G401.6 (cell line): ENCODE results near the gene ACIN1.

Experiments
- FAIRE-seq: peaks from 2 replicates; lab custom pipeline; 2012; peaks lifted over from hg19 to GRCh38; lab: Jason Lieb, UNC

ACIN1 gene

DNA sequence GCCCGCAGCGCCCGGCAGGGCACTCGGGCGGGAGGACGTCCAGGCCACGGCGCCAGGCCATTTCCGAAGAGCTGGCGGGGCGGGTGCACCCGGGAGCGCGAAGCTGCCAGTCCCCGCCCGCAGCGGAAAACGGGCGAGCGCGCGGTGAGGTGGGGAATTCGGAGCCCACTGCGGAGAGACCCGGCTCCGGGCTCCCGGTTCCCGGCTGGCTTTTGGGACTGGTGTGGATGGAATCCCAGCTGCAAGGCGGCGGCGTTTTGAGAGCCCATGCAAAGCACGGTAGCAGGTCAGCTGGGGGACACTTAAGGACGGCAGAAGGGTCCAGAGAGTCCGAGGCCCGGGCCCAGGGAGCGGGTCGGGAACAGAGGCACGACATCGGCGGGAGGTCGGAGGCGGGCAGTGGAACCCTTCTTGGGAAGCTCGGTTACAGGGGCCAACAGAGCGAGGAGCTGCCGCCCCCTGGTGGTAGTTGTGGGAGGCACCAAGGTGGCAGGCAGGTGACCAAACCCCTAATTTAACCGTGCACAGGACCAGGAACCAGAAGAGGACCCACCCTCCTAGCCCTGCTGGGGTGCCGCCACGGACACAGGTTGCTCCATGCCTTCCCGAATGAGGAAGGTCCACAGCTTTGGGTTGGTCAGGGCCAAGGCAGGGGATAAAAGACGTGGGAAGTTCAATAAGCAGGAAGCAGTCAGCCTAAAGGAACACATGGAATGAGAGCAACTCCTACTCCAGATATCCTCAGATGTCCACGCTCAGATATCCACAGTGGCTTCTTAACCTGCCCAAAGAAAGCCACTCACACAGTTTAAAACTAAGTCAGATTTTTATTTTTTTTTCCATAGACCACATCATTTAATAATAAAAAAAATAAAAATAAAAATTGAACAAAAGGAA, 36.9 kb downstream of the ACIN1 start:
- FAIRE-seq: peak; percentile 42

- FAIRE-seq: no peak
These were observed 37.8 kb downstream of the ACIN1 start, which contains the start of gene CDH24 for GRCh38 chr14:23056956-23057756. CDH24 (minus strand) TSS chr14:23057520; CDS start chr14:23055733, 1,787 bp downstream.

- no peak for FAIRE-seq
These were observed 38.6 kb downstream of the ACIN1 start for GRCh38 chr14:23056145-23056955.

GRCh38 chr14:23055621-23056144, 39.3 kb downstream of the ACIN1 start:
- FAIRE-seq: no peak

- no peak for FAIRE-seq
These were observed 39.8 kb downstream of the ACIN1 start for GRCh38 chr14:23055147-23055550.

DNA sequence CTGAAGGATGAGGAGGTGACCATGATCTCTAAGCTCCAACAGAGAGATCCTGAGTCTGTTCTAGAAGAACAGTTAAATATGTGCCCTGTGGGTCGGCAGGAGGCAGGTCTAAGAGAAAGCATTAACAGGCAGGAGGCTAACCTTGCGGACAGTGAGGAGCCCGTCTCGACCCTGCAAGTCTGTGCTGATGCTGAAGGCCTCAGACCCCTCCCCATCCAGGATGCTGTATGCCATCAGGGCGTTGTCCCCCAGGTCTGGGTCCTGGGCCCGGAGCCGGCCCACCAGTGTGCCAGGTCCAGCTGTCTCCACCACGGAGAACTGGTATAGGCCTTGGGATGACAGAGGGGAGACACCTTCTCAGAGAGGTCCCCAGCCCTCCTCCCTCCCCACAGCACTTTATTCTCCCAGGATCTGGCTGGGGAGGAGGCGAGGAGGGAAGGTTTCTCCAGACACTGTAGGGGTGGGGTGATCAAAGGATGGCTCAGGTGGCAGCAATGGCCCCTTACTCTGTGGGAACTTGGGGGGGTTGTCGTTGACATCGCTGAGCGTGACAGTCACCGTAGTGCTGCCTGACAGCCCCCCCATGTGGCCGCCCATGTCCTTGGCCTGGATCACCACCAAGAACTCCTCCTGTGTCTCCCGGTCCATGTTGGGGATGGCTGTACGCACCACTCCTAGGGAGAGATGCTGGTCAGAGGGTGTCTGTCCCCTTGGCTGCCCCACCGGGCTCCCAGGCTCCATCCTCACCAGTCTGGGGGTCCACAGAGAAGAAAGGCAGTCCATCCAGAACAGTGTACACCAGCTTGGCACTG, 40.7 kb downstream of the ACIN1 start:
- no peak for FAIRE-seq

GRCh38 chr14:23053426-23053825, 41.5 kb downstream of the ACIN1 start:
- FAIRE-seq: no peak

- FAIRE-seq: no peak
These were observed 42.3 kb downstream of the ACIN1 start for GRCh38 chr14:23052671-23053070.

DNA sequence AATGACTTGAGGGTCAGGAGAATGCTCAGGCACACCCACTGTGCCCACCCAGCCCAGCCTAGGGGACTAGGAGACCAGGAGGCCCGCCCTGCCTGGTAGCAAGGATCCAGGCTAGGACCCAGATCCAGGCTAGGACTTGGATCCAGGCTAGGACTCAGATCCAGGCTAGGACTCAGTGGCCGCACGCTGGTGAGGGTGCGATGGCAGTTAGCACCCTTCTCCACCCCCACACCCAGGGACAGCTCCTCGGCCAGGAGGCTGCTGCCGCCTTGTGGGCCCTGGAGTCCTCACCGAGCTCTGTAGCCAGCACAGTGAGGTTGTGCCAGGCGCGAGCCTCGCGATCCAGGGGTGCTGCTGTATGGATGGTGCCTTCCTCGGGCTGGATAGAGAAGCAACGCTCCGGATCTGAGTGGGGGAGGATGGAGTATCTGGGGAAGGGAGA, 42.7 kb downstream of the ACIN1 start:
- FAIRE-seq: no peak

DNA sequence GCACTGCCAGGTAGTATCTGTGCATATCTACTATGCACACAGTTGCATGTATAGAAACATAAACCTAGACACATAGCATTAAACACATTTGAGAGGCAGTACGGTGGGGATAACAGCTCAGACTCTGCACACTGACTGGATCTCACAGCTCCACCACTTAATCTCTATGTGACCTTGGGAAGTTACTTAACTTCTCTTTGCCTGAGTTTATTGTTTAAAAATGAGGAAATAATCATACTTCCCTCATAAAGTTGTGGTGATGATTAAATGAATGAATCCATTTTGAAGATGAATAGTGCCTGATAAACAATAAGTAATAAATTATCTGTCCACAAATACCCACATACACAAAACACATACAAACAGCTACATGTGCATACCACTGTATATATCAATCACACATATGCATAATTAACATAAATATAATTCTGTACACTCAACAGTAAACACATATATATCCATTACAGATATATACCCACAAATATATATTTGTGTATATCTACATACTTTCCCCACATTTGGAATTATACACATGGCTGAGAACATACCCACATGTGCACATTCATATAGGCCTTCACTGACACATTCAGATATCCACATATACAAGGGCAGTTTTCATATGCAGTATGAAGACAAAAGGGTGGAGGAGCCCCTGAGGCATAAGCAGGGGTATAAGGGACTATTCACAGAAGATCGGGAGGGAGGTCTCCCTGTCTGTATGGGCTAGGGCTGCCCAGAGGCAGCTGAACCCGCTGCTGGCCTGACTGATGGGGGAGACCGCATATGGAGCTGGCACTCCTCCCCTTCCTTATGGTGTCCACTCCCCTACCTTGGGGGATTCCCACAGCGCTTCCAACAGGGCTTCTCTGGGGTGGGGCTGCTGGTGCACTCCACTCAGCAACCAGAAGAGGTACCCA, 43.5 kb downstream of the ACIN1 start:
- FAIRE-seq: no peak

- no peak for FAIRE-seq
These were observed 45.9 kb downstream of the ACIN1 start for GRCh38 chr14:23049011-23049410.

GRCh38 chr14:23047751-23048693, 46.9 kb downstream of the ACIN1 start:
- FAIRE-seq: no peak

GRCh38 chr14:23047034-23047634, 47.8 kb downstream of the ACIN1 start:
- no peak for FAIRE-seq

DNA sequence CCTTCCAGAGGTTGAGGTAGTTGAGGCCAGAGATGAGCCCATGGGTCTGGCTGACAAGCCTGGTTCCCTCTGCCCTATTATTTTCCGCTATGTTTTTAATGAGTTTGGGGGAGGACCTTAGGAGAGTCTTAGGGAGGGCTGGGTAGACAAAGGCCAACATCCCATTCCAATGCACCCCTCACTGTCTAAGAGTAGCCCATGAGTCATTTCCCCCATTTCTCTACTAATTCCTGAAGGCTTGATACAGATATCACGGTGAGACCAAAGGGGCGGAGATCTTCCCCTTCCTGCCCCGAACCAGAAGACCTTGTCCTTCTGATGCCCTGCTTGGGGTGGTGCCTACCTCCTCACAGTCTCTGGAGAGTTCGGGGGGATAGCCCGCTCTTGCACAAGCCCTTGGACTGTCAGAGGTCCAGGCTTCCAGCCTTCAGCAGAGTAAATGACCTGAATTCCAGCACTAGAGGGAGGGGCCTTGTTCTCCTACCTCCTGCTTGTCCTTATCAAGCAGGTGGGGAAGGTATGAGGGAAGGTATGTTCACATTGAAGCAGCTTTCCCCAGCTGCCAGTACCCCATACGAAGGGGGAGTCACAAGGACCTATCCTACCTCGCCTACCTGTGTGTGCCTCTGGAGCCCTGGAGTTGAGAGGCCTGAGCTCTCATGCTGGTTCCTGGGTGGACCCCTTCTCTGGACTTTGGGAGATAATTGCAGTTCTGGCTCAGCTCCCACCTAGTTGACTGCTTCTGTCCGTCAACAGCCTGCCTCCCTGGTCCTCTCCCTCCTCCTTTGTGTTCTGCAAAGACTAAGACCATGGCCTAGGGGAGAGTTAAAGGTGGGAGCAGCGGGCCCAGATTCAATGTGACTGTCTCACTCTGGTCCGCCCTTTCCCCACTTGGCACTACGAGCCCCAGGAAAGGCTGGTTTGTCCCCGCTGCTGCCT, 49.2 kb downstream of the ACIN1 start:
- no peak for FAIRE-seq

- FAIRE-seq: no peak
These were observed 50.1 kb downstream of the ACIN1 start for GRCh38 chr14:23044840-23045239.

DNA sequence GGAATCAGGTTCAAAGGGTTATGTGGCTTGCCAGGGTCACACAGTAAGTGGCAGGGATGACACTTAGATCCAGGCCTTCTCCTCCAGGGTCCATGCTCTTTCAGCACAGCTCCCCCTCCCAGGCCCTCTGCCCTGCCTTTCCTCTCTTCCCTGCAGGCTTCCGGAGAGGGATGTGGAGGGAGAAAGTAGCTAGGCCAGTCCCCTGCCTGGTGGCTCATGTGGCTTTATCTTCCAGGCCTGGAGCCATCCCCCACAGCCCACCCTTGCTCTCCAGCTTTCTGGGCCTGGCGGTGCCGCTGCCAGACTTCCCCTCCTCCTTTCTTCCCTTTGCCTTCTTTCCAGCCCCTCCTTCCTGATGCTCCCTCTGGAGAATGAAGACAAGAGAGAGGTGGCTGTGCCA, 51.2 kb downstream of the ACIN1 start:
- FAIRE-seq: no peak

DNA sequence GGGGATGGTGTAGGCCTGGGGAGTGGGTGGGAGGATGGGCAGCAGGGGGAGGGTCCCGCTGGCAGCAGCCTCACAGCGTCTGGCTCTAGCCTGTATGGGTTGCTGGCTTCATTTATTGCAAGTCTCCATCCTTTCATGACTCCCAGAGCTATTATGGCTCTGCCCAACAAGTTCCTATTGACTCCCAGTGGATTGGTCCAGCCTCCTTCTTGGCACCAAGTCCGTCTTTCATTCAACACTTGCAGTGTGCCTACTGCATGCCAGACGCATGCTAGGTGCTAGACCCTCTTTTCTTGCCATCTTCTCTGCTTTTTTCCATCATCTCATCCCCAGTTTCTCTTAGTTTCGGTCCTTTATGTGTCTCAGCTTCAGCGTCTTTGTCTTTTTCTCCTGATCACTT, 51.8 kb downstream of the ACIN1 start:
- FAIRE-seq: no peak
